GM18498 (cell line): ENCODE data around the gene CDC20B.

ENCODE experiments used
- ATAC-seq: cut with Tn5 transposase; IDR thresholded peaks from one replicate; pipeline ENCODE4 v1.9.1; 2021; ENCODE audit warnings: mild to moderate bottlenecking, moderate library complexity; ENCODE audit not compliant: unreplicated experiment

The CDC20B gene

GRCh38 chr5:55172937-55173686 is at the start of gene CDC20B:
Gene CDC20B (minus strand): TSS chr5:55173177. CDS start chr5:55173000, 177 bp downstream.
- ATAC-seq, result peak; percentile 93

- ATAC-seq, result no peak
These were observed 49.4 kb upstream of the CDC20B start for GRCh38 chr5:55222092-55222984.

GRCh38 chr5:55220433-55221185 is 47.6 kb upstream of the CDC20B start:
- ATAC-seq, result no peak

- ATAC-seq, result no peak
These were observed 46.8 kb upstream of the CDC20B start for GRCh38 chr5:55219770-55220169.

- ATAC-seq, result no peak
These were observed 46.0 kb upstream of the CDC20B start for GRCh38 chr5:55218967-55219366.

GRCh38 chr5:55211184-55211874 is 38.4 kb upstream of the CDC20B start:
- no peak for ATAC-seq

- ATAC-seq, result no peak
These were observed 32.0 kb upstream of the CDC20B start for GRCh38 chr5:55205001-55205400.

GRCh38 chr5:55191165-55191564 is 18.2 kb upstream of the CDC20B start:
- no peak for ATAC-seq

GRCh38 chr5:55188656-55189540 is 15.9 kb upstream of the CDC20B start:
- no peak for ATAC-seq

GRCh38 chr5:55187370-55187769 is 14.4 kb upstream of the CDC20B start:
- ATAC-seq, result no peak

GRCh38 chr5:55180016-55180415 is 7.0 kb upstream of the CDC20B start:
- no peak for ATAC-seq

- ATAC-seq, result no peak
These were observed 4.1 kb upstream of the CDC20B start for GRCh38 chr5:55177078-55177477.

- ATAC-seq, result no peak
These were observed 3.3 kb upstream of the CDC20B start for GRCh38 chr5:55176176-55176818.

GRCh38 chr5:55175781-55176175 is 2.8 kb upstream of the CDC20B start:
- no peak for ATAC-seq

GRCh38 chr5:55173687-55174230 is 782 bp upstream of the CDC20B start:
- ATAC-seq, result peak; percentile 18

- peak; percentile 50 for ATAC-seq
These were observed 702 bp downstream of the CDC20B start for GRCh38 chr5:55172051-55172899.

GRCh38 chr5:55171471-55171870 is 1.5 kb downstream of the CDC20B start:
- no peak for ATAC-seq

- no peak for ATAC-seq
These were observed 10.3 kb downstream of the CDC20B start for GRCh38 chr5:55162666-55163065.
